Lower leg skin (tissue), 4 donors: ENCODE measurements around the gene SF3B1. TPM values are rescaled to one million over a fixed set of nuclear protein-coding genes. Genes with fewer than 3 reads are reported as not detected.
"Not testable (repeated sequence)": the region's sequence is repeated elsewhere in the genome, so short reads cannot be mapped to it uniquely, and the experiment has no call there.

Experiments used
- DNase-seq, 2 donors: peaks; one replicate each; pipeline ENCODE4 v3.0.0-alpha.2; 2019; ENCODE audit warnings: low spot score in 2 of 2
- H3K4me3 ChIP-seq: fragments of 200-600 bp; sonication (generic); 2 replicates; pipeline ENCODE4 v1.5.1; 2017; ENCODE audit warnings: mild to moderate bottlenecking, low read depth; ENCODE audit not compliant: poor library complexity, severe bottlenecking
- CTCF ChIP-seq, 3 donors: fragments of 450-650 bp; IDR thresholded peaks; one replicate each; pipeline ENCODE4 v1.5.1; 2016; ENCODE audit warnings: antibody characterized with exemption in 3 of 3, mild to moderate bottlenecking in 3 of 3, moderate library complexity in 2 of 3
- POLR2A ChIP-seq, 2 donors: fragments of 450-650 bp; IDR thresholded peaks; one replicate each; pipeline ENCODE4 v1.6.1; 2016 to 2017; ENCODE audit warnings: antibody characterized with exemption in 2 of 2, mild to moderate bottlenecking in 1 of 2, moderate library complexity in 1 of 2
- WGBS, 2 donors: methylation state at CpG; one replicate each; pipeline ENCODE4 v1.1.5; 2018; 5-methylcytosine and 5-hydroxymethylcytosine counted together
- intact Hi-C: fragments of 100-400 bp; cut with DNase I; formaldehyde crosslinking; loops from one replicate; pipeline ENCODE4 v1.15.0; 2023; ENCODE audit warnings: low total_unique reads
- total RNA-seq, 4 donors: library from RNA; depleted of rRNA; stranded (reverse); fragments of >200 nt; gene quantifications; one replicate each; pipeline ENCODE4 v1.1.0, GENCODE V29; 2016

SF3B1 gene
- total RNA-seq, 4 donors from 2014 or later: 160 to 327 (median 242) TPM

- intact Hi-C loops: no loop called here
- no peak for DNase-seq
- WGBS, 2 donors: 90 to 95% methylated on average over 5 of the region's 5 CpGs
- TF ChIP-seq POLR2A (IDR thresholded peaks at IDR 0.05): no peak
- no peak for TF ChIP-seq CTCF (IDR thresholded peaks at IDR 0.05)
- H3K4me3 ChIP-seq: no peak overlapping the region
These were observed 45.8 kb downstream of the SF3B1 start for GRCh38 chr2:197388866-197389587.

GRCh38 chr2:197387179-197387578, 47.6 kb downstream of the SF3B1 start:
- intact Hi-C loops: no loop called here
- DNase-seq: no peak
- WGBS, 2 donors: 93 to 94% methylated on average over 8 of the region's 8 CpGs
- TF ChIP-seq CTCF (IDR thresholded peaks at IDR 0.05) (no peak), POLR2A (IDR thresholded peaks at IDR 0.05) (no peak)
- no peak overlapping the region for H3K4me3 ChIP-seq

- WGBS, 2 donors: 89 to 91% methylated on average over 2 of the region's 2 CpGs
- intact Hi-C loops: no loop called here
These were observed 48.6 kb downstream of the SF3B1 start for GRCh38 chr2:197386242-197386641.

GRCh38 chr2:197383825-197384224, 51.0 kb downstream of the SF3B1 start:
- WGBS, 2 donors: 69 to 75% methylated on average over 4 of the region's 4 CpGs
- no peak for DNase-seq
- H3K4me3 ChIP-seq: no peak overlapping the region
- TF ChIP-seq POLR2A (IDR thresholded peaks at IDR 0.05) (no peak), CTCF (IDR thresholded peaks at IDR 0.05) (no peak)
- intact Hi-C loops: no loop called here

More at GRCh38 chr2:197386242-197386641, 48.6 kb downstream of the SF3B1 start:
- no peak for DNase-seq
- no peak overlapping the region for H3K4me3 ChIP-seq
- no peak for TF ChIP-seq POLR2A (IDR thresholded peaks at IDR 0.05)
- TF ChIP-seq CTCF (IDR thresholded peaks at IDR 0.05): no peak

- no peak overlapping the region for H3K4me3 ChIP-seq
- 61 to 65% methylated on average over 1 of the region's 1 CpG for WGBS, 2 donors
- TF ChIP-seq POLR2A (IDR thresholded peaks at IDR 0.05) (no peak), CTCF (IDR thresholded peaks at IDR 0.05) (no peak)
- DNase-seq: no peak
- intact Hi-C loops: no loop called here
These were observed 53.2 kb downstream of the SF3B1 start for GRCh38 chr2:197381641-197382040.

- intact Hi-C loops: loop anchor here (5.0 to 10.0 kb wide), 2 partner anchors 185 to 268 kb away; no protein-coding TSS in a partner anchor
- not testable (repeated sequence) for H3K4me3 ChIP-seq, DNase-seq
- WGBS, 2 donors: 88 to 90% methylated on average over 5 of the region's 5 CpGs
These were observed 54.9 kb downstream of the SF3B1 start for GRCh38 chr2:197379918-197380309.

GRCh38 chr2:197379308-197379917, 55.4 kb downstream of the SF3B1 start:
- WGBS, 2 donors: 46 to 53% methylated on average over 3 of the region's 3 CpGs
- H3K4me3 ChIP-seq, DNase-seq: not testable (repeated sequence)
- intact Hi-C loops: loop anchor here (5.0 to 10.0 kb wide), 2 partner anchors 185 to 267 kb away; no protein-coding TSS in a partner anchor
